Central memory CD4-positive, alpha-beta T cell (primary cell): ENCODE data around the gene STAM2.
"Not testable (repeated sequence)": the region's sequence is repeated elsewhere in the genome, so short reads cannot be mapped to it uniquely, and the experiment has no call there.

Experiments
- DNase-seq: peaks from one replicate; pipeline ENCODE4 v3.0.0; 2022

The STAM2 gene

DNA sequence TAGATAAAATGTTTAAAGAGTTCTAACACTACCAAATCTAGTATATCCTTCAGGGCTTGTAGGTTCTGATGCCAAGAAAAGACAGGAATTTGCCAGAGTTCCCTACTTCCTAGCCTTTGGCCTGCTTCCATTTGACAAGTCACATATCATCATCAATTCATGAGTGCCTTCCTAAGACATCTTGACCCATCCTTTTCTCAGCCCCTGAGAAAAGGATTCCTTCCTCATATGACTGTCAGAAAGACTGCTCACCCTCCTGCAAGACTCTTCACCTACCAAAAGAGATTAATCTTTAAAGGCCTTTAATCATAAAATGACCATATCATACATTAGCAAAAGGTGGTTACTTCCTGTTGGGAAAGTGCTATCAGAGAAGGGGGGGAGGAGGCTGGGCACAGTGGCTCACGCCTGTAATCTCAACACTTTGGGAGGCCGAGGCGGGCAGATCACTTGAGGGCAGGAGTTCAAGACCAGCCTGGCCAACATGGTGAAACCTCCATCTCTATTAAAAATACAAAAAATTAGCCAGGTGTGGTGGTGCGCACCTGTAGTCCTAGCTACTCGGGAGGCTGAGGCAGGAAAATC, 3.3 kb downstream of the STAM2 start:
- DNase-seq = not testable (repeated sequence)

DNA sequence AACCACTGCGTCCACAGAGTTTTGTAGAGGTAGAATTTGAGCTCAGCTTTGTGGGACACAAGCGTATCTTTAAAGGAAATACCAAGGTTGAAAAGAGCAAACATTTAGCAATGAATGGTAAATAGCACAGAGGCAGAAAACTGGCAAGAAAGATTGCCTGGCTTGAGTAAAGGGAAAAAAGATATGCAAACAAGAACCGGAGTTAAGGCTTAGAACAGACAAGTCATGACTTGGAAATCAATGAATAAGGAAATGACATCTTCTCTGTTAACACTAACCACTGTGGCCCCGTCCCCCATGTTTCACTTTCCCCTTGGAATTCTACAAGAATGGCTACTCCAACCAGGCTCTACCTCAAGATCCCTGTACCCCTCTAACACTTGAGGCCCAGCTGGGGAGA, 3.8 kb downstream of the STAM2 start:
- no peak for DNase-seq

DNA sequence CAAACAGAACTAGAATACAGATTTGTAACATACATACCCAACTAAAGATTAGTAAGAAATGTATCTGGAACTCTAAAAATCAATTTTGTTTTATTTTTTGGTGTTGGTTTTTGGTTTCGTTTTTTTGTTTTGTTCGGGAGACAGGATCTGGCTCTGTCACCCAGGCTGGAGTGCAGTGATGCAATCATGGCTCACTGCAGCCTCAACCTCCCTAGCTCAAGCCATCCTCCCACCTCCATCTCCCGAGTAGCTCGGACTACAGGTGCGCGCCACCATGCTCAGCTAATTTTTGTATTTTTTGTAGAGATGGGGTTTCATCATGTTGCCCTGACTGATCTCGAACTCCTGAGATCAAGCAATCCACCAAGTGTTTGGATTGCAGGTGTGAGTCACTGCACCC, 6.4 kb downstream of the STAM2 start:
- not testable (repeated sequence) for DNase-seq

DNA sequence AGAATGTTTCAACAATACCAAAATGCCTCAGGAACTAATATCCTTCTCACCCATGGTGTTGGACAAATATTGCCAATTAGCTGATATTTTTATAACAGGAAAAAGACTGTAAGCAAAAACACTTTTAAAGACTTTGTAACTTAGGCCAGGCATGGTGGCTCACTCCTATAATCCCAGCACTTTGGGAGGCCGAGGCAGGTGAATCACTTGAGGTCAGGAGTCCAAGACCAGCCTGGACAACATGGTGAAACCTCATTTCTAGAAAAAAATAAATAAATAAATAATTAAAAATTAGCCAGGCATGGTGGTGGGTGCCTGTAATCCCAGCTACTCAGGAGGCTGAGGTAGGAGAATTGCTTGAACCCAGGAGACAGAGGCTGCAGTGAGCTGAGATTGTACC, 8.1 kb downstream of the STAM2 start:
- DNase-seq = not testable (repeated sequence)

DNA sequence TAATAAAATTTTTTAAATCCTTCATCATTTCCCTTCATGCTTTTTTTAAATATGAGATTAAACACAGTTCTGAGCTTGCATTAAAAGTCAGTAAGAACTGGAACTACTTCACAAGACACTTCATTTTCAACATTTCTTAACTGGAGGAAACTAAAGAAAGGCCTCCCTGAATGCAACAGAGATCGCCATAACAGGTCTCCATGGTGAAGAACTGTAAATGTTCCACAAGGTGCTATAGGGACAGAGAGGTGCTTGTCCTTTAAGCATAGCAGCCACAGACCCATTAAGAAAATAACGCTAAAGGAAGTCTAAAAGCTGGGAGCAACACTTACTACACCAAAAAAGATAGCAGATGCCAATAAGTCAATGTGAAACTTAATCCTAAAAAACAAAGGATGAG, 8.5 kb downstream of the STAM2 start:
- no peak for DNase-seq

DNA sequence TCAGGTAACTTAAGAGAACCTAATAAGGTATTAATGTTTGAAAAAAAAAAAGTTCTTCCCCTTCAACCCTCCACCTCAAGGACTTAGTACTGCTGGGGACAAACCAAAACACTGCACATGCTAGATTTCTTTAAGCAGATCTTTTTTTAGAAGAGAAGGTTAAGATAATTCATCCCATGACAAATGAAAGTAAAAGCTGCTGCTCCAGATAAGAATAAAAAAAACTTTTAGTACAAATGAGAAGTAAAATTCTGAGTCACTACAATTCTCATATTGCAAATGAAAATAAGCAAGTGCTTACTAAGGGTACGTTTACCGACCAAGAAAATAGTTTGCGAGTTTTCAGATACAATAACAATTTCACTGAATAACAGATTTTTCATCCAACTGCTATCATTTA, 8.9 kb downstream of the STAM2 start:
- DNase-seq = no peak

DNA sequence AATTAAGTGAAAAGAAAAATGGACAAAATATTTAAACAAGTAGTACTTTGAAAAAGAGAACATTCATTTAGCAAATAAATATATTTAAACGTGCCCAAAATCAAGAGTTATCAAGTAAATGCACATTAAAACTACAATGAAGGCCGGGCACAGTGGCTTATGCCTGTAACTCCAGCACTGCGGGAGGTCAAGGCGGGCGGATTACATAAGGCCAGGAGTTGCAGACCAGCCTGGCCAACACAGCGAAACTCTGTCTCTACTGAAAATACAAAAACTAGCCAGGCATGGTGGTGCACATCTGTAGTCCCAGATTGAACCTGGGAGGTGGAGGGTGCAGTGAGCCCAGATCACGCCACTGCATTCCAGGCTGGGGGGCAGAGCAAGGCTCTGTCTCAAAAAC, 9.8 kb downstream of the STAM2 start:
- DNase-seq = no peak

DNA sequence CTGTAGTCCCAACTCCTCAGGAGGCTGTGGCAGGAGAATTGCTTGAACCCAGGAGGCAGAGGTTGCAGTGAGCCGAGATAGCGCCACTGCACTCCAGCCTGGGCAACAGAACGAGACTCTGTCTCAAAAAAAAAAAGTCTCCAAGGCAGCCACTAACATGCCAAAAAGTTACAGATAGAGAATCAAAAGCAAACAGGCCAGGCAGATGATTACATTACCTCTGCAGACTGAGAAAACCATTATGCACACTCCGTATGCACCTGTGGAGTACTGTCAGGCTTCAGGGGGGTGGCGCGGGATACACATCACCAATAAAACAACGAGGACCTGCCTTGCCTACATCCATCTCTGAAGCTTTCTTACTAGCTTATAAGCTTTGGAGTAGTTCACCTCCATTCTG, 10.3 kb downstream of the STAM2 start:
- DNase-seq = no peak

DNA sequence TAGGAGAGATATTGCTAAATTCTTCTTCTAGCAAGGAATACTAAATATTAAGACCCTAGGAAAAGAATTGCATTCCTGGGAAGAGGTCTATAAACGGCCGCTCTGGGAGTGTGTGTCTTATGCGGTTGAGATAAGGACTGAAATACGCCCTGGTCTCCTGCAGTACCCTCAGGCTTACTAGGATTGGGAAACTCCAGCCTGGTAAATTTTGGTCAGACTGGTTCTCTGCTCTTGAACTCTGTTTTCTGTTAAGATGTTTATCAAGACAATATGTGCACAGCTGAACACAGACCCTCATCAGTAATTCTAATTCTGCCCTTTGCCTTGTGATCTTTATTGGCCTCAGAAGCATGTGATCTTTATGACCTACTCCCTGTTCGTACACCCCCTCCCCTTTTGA, 11.9 kb downstream of the STAM2 start:
- not testable (repeated sequence) for DNase-seq

DNA sequence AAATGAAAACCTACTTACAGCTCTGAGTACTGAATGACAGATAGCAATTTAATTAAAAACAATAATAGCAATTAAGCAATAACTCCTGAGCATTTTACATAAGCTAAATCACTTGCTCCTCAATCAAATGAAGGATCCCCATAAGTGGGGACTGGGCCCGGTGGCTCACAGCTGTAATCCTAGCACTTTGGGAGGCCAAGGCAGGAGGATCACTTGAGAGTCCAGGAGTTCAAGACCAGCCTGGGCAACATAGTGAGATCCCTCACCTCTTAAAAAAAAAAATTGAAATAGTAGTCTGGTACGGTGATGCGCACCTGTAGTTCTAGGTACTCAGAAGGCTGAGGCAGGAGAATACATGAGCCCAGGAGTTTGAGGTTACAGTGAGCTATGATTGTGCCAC, 13.4 kb downstream of the STAM2 start:
- no peak for DNase-seq

DNA sequence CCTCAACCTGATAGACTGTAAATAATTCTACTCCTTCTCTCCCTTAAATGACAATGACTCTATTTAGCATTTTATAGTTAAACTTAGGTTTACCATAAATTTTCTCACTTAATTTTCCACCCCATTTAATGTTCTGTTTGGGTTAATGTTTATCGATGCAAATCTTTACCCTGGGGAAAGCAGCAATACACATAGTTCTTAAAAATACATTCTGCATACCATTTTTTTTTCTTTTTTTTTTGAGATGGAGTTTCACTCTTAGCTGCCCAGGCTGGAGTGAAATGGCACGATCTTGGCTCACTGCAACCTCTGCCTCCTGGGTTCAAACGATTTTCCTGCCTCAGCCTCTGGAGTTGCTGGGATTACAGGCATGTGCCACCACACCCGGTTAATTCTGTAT, 14.0 kb downstream of the STAM2 start:
- DNase-seq = no peak

DNA sequence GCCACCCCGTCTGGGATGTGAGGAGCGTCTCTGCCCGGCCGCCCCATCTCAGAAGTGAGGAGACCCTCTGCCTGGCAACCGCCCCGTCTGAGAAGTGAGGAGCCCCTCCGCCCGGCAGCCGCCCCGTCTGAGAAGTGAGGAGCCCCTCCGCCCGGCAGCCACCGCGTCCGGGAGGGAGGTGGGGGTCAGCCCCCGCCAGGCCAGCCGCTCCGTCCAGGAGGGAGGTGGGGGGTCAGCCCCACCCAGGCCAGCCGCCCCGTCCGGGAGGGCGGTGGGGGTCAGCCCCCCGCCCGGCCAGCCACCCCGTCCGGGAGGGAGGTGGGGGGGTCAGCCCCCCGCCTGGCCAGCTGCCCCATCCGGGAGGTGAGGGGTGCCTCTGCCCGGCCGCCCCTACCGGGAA, 15.2 kb downstream of the STAM2 start:
- DNase-seq = not testable (repeated sequence)

DNA sequence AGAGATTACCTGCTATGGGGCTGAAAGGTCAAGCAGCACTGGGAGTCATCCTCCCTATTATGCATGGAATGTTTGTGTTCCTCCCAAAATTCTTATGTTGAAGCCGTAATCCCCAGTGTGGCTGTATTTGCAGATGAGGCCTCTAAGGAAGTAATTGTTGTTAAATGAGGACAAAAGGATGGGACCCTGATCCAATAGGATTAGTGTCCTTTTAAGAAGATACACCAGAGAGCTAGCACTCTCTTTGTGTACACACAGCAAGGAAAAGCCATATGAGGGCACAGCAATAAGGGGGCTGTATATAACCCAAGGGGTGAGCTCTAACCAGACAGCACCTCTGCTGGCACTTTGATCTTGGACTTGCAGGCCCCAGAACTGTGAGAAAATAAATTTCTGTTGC, 18.3 kb downstream of the STAM2 start:
- no peak for DNase-seq

DNA sequence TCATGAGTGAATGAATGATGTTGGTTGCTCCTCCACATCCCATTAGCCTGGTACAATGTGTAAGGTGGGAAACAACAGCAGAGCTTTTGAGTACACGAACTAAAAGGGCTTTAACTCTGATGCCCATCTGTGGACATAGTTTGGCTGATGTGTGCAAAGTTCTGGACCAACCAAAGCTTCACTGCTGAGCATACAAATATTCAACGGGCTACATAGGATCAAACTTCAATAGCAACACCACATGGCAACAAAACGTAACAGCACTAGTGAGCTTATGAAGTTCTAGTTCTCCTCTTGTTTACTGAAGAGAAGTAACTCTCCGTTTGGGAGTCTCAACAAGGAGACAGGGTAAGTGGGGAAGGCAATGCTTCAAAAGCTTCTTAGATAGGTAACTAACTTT, 20.4 kb downstream of the STAM2 start:
- no peak for DNase-seq

DNA sequence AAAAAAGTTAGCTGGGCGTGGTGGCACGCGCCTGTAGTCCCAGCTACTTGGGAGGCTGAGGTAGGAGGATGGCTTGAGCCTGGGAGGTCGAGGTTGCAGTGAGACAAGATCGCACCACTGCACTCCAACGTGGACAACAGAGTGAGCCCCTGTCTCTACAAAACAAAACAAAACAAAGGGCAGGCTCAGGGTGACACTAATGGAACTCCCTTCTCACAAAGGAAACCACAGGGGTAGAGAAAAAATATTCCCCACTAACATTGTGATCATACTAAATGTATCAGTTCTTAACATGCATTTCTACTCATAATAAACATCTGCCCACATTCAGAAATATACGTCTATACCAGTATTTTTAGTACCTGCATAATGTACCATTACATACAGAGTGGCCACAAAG, 21.1 kb downstream of the STAM2 start:
- DNase-seq = no peak

DNA sequence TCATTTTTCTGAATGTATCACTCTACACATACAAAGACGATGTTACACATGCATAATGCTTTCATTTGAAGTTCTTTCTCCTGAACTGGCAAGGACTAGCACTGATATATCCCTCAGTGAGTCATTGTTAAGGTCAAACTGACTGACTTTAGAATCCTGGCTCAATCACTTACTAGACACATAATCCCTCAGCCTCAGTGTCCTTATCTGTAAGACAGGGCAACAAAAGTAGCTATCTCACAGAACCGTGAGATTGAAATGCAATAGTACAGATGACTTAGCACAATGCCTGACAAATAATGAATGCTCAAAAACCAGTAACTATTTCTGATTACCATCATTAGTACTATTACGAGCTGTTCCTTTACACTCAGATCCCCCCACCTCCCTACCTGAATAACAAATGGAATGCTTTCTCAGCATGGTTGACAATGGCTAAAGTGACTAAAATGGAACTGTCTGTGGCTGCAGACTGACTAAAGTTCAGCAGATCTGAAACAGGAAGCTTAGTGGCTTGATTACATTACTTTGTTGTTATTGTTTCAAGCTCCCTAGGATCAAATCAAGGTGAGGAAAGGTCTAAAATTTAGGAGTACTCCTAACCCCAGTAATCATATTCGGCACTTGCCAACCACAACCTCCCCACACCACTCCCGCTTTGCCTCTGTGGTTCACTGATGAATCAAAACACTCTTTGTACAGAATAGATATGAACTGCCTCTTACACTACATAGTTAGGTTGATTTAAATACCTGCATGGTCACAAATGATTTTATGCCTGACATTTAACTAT, 40.9 kb downstream of the STAM2 start:
- no peak for DNase-seq

DNA sequence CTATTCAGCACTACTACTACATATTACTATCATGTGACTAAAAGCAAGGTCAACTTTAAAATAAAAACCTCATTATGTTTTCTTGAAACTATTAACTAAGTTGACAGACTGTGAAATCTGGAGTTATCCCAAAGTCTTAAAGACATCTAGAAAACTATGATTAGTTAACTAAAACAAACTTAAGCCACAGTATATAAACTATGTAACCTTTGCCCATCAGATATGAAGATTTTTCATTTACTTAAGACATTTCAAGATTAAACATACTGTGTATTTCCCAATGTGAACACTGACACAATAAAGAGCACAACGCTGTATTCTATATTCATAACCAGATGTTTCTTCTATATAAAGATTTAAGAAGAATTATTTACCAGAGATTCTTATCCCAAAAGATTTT, 43.3 kb downstream of the STAM2 start:
- no peak for DNase-seq

DNA sequence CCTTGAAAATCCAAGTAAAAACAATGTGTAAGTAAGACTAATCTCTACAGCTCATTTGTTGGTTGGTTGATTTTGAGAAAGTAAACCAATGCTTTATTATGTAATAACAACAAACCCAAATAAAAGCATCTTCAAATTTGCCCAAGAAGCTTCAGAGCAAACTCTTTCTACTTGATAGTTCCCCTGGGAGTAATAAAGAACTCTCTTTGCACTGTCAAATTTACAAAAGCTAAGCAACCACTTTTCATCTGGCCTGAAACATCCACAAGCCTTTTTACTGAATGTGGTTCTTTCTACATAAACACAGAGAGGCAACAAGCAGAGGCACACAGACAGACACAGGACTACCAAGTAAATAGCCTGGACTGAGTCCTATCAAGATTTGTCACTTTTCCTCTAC, 47.9 kb downstream of the STAM2 start:
- no peak for DNase-seq

DNA sequence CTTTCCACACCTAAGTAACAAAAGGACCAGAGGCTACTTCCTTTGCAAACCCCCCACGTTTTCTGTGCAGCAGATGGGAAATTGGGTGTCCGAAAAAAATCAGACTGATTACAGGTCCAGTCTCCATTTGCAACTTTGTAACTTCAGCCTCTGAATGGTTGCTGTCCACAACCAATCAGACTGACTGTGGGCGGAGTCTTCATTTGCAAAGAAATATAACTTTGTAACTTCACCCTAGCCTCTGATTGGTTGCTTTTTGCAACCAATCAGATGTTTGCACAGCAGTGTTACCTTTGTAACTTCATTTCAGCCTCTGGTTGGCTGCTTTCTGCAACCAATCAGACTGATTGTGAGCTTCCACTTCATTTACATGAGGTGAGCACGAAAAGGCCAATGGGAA, 48.9 kb downstream of the STAM2 start:
- DNase-seq = no peak

DNA sequence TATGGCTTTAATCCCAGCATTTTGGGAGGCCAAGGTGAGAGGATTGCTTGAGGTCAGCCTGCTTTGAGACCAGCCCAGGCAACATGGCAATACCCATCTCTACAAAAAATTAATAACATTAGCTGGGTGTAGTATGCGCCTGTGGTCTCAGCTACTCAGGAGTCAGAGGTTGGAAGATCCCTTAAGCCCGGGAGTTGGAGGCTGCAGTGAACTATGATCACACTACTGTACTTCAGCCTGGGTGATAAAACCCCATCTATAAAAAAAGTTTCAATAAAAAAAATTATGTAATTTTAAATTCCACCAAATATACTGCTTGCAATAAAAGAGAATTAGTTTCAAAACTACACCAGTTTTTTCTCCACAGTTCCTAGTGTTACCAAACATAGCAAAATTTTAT, 53.4 kb downstream of the STAM2 start:
- DNase-seq = no peak

DNA sequence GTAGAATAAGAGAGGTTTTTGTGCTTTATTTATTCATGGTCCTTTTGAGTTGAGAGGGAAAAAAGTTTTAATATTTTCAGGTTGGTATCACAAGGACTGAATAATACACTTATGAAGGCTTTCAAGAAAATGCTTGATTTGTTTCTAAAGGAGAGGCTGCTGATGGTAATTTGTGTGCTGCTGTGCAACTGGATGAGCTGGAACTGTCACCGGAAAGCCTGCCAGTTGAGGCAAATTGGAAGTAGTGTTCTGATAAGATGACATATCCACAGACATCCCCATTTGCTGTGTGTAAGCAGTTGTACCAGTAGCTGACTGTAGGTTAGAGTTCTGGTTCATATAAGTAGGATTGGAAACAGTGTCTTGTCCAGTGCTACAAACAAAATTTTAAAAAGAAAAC, 55.1 kb downstream of the STAM2 start:
- DNase-seq = no peak

DNA sequence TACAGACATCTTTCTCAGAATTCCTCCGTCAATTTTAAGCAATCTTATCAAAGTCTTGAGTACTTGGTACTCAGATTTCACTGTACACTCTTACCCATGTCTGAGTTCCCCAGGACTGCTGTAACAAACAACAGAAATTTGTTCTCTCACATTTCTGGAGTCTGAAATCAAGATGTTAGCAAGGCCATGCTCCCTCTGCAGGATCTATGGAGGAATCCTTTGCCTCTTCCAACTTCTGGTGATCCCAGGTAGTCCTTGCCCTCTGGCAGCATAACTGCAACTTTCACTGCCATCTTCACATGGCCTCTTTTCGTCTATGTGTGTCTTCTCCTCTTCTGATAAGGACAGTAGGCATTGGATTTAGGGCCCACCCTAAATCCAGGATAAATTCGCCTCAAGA, 59.6 kb downstream of the STAM2 start:
- no peak for DNase-seq

DNA sequence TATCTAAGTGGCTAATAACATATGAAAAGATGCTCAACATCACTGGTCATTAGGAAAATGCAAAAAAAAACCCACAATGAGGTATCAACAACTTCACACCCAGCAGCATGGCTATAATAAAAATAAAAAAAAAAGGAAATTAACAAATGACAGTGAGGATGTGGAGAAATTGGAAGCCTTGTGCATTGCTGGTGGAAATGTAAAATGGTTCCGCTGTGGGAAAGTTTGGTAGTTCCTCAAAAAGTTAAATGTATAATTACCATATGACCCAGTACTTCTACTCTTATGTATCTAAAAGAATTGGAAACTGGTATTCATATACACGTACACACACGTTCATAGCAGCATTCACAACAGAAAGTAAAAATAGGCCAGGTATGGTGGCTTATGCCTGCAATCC, 61.2 kb downstream of the STAM2 start:
- no peak for DNase-seq

DNA sequence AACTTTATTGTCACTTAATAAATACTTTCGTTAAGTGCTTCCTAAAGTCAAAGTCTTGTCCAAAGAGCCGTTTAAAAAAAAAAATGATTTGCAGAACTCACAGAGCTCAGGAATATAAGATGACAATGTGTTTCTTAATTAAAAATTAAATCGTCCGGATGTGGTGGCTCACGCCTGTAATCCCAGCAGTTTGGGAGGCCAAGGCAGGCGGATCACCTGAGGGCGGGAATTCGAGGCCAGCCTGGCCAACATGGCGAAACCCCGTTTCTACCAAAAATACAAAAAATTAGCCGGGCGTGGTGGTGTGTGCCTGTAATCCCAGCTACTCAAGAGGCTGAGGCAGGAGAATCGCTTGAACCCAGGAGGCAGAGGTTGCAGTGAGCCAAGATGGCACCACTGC, 68.4 kb downstream of the STAM2 start:
- DNase-seq = not testable (repeated sequence)

DNA sequence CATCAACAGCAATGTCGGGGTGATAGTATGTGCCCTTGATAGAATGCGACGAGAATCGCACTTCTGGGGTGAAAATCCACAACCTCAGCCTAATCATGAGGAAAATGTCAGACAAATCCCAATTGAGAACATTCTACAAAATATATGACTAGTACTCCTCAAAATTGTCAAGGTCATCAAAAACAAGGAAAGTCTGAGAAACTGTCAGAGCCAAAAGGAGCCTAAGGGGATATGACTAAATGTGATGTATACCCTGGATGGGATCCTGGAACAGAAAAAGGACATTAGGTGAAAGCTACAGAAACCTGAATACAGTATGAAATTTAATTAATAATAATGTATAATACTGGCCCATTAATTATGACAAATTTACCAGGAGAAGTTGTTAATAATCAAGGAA, 69.1 kb downstream of the STAM2 start:
- no peak for DNase-seq
